Karpas-422 (cell line): ENCODE data around the gene SLC17A5. TPM values are rescaled to one million over a fixed set of nuclear protein-coding genes. Genes with fewer than 3 reads are reported as not detected.
"Not testable (repeated sequence)": the region's sequence is repeated elsewhere in the genome, so short reads cannot be mapped to it uniquely, and the experiment has no call there.

Source experiments
- DNase-seq: peaks from one replicate; pipeline ENCODE4 v3.0.0-alpha.2; 2015
- H2AFZ ChIP-seq: fragments of 200-600 bp; sonication (generic); 2 replicates; pipeline ENCODE4 v1.6.1; 2014; ENCODE audit warnings: antibody characterized with exemption, low read length, mixed read lengths
- H3K27ac ChIP-seq: fragments of 200-600 bp; sonication (generic); 2 replicates; pipeline ENCODE4 v1.5.1; 2014; ENCODE audit warnings: mild to moderate bottlenecking, low read length, moderate library complexity
- H3K27me3 ChIP-seq: fragments of 200-600 bp; sonication (generic); 2 replicates; pipeline ENCODE4 v1.6.1; 2014; ENCODE audit warnings: low read length, mixed read lengths
- H3K36me3 ChIP-seq: fragments of 200-600 bp; sonication (generic); 2 replicates; pipeline ENCODE4 v1.6.1; 2014; ENCODE audit warnings: low read length, mixed read lengths; ENCODE audit not compliant: insufficient read depth
- H3K4me1 ChIP-seq: fragments of 200-600 bp; sonication (generic); 2 replicates; pipeline ENCODE4 v1.6.1; 2014; ENCODE audit warnings: mild to moderate bottlenecking, low read length, mixed read lengths
- H3K4me2 ChIP-seq: fragments of 200-600 bp; sonication (generic); 2 replicates; pipeline ENCODE4 v1.6.1; 2014; ENCODE audit warnings: low read length, low read depth, mild to moderate bottlenecking; ENCODE audit not compliant: poor library complexity, severe bottlenecking
- H3K4me3 ChIP-seq: fragments of 200-600 bp; sonication (generic); 2 replicates; pipeline ENCODE4 v1.5.1; 2014; ENCODE audit warnings: mild to moderate bottlenecking, antibody characterized with exemption, low read length, mixed read lengths
- H3K79me2 ChIP-seq: fragments of 200-600 bp; sonication (generic); 2 replicates; pipeline ENCODE4 v1.6.1; 2014; ENCODE audit warnings: mild to moderate bottlenecking, low read length, mixed read lengths
- H3K9ac ChIP-seq: fragments of 200-600 bp; sonication (generic); 2 replicates; pipeline ENCODE4 v1.6.0; 2014; ENCODE audit warnings: low read length
- H3K9me2 ChIP-seq: fragments of 200-600 bp; sonication (generic), shearing (Covaris generic); replicated peaks from 2 replicates; pipeline ENCODE4 v1.6.0; 2014; ENCODE audit warnings: mild to moderate bottlenecking, low read length, moderate library complexity; ENCODE audit not compliant: insufficient read depth
- H3K9me3 ChIP-seq: fragments of 300-700, 200-600 bp; sonication (generic); 2 replicates; pipeline ENCODE4 v1.6.1; 2014; ENCODE audit warnings: low read length, mixed read lengths
- H4K20me1 ChIP-seq: fragments of 200-600 bp; sonication (generic); 2 replicates; pipeline ENCODE4 v1.6.1; 2014; ENCODE audit warnings: mild to moderate bottlenecking, antibody characterized with exemption, low read length, low read depth; ENCODE audit not compliant: insufficient read depth
- total RNA-seq: library from RNA; depleted of rRNA; stranded (reverse); fragments of >200 nt; shearing (Covaris generic); gene quantifications from 2 replicates; pipeline ENCODE4 v1.2.3, GENCODE V29; 2014; ENCODE audit warnings: low replicate concordance

SLC17A5 gene
- total RNA-seq, 1 experiment from 2014 or later = 10.1 TPM

GRCh38 chr6:73564578-73565345 is 89.0 kb downstream of the SLC17A5 start:
- no peak overlapping the region for H2AFZ ChIP-seq
- no peaks in the 10 kb centered on the region for H3K27me3 ChIP-seq
- peak; percentile 45 for DNase-seq
- no peaks in the 10 kb centered on the region for H4K20me1 ChIP-seq
- H3K4me2 ChIP-seq = no peak overlapping the region
- H3K27ac ChIP-seq = no peak overlapping the region
- peaks cover 2% of the 10 kb centered on the region for H3K4me1 ChIP-seq
- H3K9me2 ChIP-seq = no peaks in the 10 kb centered on the region
- no peak overlapping the region for H3K4me3 ChIP-seq
- H3K9ac ChIP-seq = no peak overlapping the region
- no peaks in the 10 kb centered on the region for H3K79me2 ChIP-seq
- no peaks in the 10 kb centered on the region for H3K9me3 ChIP-seq
- H3K36me3 ChIP-seq = no peaks in the 10 kb centered on the region

DNA sequence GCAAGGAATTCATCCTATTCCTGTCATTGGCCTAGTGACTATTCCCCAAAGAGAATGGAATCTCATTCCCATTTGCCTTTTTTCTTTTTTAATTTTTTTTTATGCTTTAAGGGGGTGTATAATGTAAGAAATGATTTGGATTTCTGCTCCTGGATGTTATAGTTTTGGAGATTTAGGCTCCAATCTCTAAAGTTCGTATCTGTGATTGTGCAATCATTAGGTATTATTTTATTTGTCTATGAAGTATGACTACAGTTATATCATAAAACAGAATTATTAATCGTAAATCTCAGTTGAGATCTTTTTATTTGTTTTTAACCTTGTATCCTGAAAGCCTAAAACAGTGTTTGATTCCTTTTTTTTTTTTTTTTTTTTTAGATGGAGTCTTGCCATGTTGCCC is 91.2 kb downstream of the SLC17A5 start:
- no peaks in the 10 kb centered on the region for H3K79me2 ChIP-seq
- H4K20me1 ChIP-seq = no peaks in the 10 kb centered on the region
- H3K9me2 ChIP-seq = no peaks in the 10 kb centered on the region
- no peak for DNase-seq
- peaks cover 2% of the 10 kb centered on the region for H3K4me1 ChIP-seq
- H3K4me3 ChIP-seq = no peak overlapping the region
- no peaks in the 10 kb centered on the region for H3K27me3 ChIP-seq
- H3K36me3 ChIP-seq = no peaks in the 10 kb centered on the region
- H3K9me3 ChIP-seq = no peaks in the 10 kb centered on the region
- no peak overlapping the region for H2AFZ ChIP-seq
- H3K4me2 ChIP-seq = no peak overlapping the region
- no peak overlapping the region for H3K9ac ChIP-seq
- H3K27ac ChIP-seq = no peak overlapping the region

DNA sequence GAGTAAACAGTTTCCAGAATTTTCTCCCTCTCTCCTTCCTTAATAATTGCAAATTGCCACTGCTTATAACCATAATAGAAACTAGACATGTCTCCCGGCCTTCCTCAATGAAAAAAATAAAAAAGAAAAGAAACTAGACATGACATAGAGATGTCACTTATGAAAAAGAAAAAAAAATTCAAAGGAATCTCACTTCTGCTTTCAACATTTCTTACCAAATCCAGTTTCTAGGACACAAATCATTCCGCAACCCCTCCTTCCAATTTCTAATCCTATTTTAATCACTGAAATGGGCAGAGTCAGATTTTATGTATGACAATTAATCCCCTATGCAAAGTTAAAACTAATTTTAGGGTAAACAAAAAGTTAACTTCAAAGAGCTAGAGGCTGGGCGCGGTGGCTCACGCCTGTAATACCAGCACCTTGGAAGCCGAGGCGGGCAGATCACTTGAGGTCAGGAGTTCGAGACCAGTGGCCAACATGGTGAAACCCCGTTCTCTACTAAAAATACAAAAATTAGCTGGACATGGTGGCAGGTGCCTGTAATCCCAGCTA is 92.9 kb downstream of the SLC17A5 start:
- H3K4me2 ChIP-seq = no peak overlapping the region
- no peaks in the 10 kb centered on the region for H3K36me3 ChIP-seq
- H3K9me2 ChIP-seq = no peaks in the 10 kb centered on the region
- H3K4me3 ChIP-seq = no peak overlapping the region
- no peak for DNase-seq
- no peaks in the 10 kb centered on the region for H3K27me3 ChIP-seq
- H3K27ac ChIP-seq = no peak overlapping the region
- H3K9ac ChIP-seq = no peak overlapping the region
- H3K79me2 ChIP-seq = no peaks in the 10 kb centered on the region
- H3K9me3 ChIP-seq = no peaks in the 10 kb centered on the region
- peaks cover 2% of the 10 kb centered on the region for H3K4me1 ChIP-seq
- H4K20me1 ChIP-seq = no peaks in the 10 kb centered on the region
- no peak overlapping the region for H2AFZ ChIP-seq

DNA sequence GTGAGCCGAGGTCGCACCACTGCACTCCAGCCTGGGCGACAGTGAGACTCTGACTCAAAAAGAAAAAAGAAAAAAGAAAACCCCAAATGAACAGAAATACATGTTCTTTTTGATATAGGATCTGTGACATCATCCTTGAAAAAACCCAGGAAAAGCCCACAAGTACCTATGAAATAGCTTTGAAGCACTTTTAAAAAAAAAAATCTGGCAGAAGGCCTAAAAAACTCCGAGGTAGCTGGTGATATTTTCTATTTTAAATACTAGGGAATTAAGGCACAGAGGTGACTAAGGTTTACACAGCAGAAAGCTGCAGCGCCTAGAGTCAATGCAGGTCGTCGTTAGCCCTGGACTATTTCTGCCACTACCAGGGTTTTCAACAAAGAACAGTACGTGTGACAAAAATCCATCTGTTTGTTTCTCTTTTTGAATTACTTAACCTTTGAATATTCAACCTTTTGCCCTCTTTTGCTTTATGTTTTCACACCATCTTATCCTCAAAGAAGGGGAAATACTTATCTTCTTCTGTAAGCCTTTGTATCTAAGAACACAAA is 93.5 kb downstream of the SLC17A5 start:
- Histone ChIP-seq H3K4me1 (peaks cover 2% of the 10 kb centered on the region), H3K27ac (no peak overlapping the region), H3K4me2 (no peak overlapping the region), H3K79me2 (no peaks in the 10 kb centered on the region), H2AFZ (no peak overlapping the region), H3K36me3 (no peaks in the 10 kb centered on the region), H4K20me1 (no peaks in the 10 kb centered on the region), H3K9ac (no peak overlapping the region), H3K4me3 (no peak overlapping the region), H3K9me2 (no peaks in the 10 kb centered on the region), H3K27me3 (no peaks in the 10 kb centered on the region), H3K9me3 (no peaks in the 10 kb centered on the region)
- no peak for DNase-seq

DNA sequence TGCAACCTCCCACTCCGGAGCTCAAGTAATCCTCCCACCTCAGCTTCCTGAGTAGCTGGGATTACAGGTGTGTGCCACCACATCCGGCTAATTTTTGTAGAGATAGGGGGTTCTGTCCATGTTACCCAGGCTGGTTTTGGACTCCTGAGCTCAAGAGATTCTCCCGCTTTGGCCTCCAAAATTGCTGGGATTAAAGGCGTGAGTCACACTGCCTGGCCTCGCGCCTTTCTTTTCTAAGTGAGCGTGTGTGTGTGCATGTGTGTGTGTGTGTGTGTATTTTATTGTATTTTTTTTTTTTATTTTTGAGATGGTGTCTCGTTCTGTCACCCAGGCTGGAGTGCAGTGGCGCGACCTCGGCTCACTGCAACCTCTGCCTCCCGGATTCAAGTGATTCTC is 94.4 kb downstream of the SLC17A5 start:
- not testable (repeated sequence) for H3K79me2 ChIP-seq, H3K4me1 ChIP-seq, H4K20me1 ChIP-seq, DNase-seq, H3K27me3 ChIP-seq, H3K27ac ChIP-seq, H2AFZ ChIP-seq, H3K36me3 ChIP-seq, H3K9me3 ChIP-seq, H3K4me3 ChIP-seq, H3K4me2 ChIP-seq, H3K9me2 ChIP-seq, H3K9ac ChIP-seq

DNA sequence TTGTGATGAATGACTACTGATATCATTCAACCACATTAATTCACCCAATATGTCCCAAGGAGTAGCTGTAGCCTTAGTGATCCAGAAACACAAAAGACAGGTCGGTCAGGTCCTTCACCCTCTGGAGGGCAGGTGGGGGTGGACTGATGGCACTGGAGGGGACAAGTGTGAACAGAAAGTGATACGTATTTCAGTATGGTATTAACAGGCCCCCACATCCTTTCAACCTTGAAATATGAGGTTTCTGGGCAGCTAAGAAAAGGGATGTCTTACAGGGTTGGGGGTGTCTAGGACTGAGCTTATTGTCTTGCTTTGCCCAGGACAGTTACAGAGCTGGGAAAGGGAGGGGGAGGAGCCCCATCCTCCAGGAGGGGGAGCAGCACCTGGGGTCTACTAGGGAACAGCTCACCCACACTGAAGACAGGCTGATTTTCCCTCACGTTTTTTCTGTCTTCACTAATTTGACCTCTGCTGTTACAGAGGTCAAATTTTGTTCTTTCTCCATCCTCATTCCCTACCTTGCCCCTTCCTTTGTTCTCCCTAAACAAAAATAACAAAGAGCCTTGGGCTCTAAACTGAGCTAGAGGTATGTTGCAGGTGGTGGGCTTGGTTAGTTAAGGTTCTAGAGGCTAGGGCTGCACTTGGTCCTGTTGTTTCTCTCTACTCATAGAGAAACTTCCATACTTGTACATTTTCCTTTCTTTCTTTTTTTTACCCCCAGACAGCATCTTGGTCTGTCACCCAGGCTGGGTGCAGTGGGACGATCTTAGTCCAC is 95.0 kb downstream of the SLC17A5 start:
- no peaks in the 10 kb centered on the region for H4K20me1 ChIP-seq
- H3K4me2 ChIP-seq = no peak overlapping the region
- H3K9me3 ChIP-seq = no peaks in the 10 kb centered on the region
- no peak overlapping the region for H3K4me3 ChIP-seq
- no peaks in the 10 kb centered on the region for H3K79me2 ChIP-seq
- no peaks in the 10 kb centered on the region for H3K9me2 ChIP-seq
- no peaks in the 10 kb centered on the region for H3K36me3 ChIP-seq
- no peak overlapping the region for H3K27ac ChIP-seq
- H3K9ac ChIP-seq = no peak overlapping the region
- no peak overlapping the region for H2AFZ ChIP-seq
- DNase-seq = no peak
- peaks cover 2% of the 10 kb centered on the region for H3K4me1 ChIP-seq
- H3K27me3 ChIP-seq = no peaks in the 10 kb centered on the region

DNA sequence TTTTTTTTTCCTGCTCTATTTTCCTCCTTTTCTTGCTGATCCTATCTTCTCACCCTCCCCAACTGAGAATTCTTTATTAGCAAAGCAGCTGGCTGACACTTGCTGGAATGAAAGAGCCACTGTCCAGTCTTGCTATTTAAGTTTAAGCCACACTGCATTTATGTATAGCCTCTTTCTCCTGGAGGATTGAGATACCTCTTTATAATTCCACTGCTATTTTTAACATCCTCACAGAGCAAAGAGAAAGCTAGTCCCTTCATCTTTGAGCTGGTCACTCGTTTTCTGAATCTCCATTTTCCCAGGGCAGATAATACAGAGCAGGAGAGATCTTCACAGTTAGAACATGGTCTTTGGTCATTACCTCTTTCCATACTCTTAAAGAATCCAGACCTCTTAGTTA is 97.0 kb downstream of the SLC17A5 start:
- Histone ChIP-seq H3K79me2 (no peaks in the 10 kb centered on the region), H3K9me3 (no peaks in the 10 kb centered on the region), H3K9me2 (no peaks in the 10 kb centered on the region), H3K4me3 (no peak overlapping the region), H3K36me3 (no peaks in the 10 kb centered on the region), H3K4me2 (no peak overlapping the region), H3K4me1 (peaks cover 2% of the 10 kb centered on the region), H4K20me1 (no peaks in the 10 kb centered on the region), H3K27me3 (no peaks in the 10 kb centered on the region), H3K27ac (no peak overlapping the region), H3K9ac (no peak overlapping the region), H2AFZ (no peak overlapping the region)
- DNase-seq = no peak

GRCh38 chr6:73555380-73555949 is 98.3 kb downstream of the SLC17A5 start:
- not testable (repeated sequence) for H3K27ac ChIP-seq, H3K4me3 ChIP-seq, H3K9me2 ChIP-seq, DNase-seq, H3K27me3 ChIP-seq, H3K9ac ChIP-seq, H4K20me1 ChIP-seq, H3K4me1 ChIP-seq, H3K36me3 ChIP-seq, H3K79me2 ChIP-seq, H3K4me2 ChIP-seq, H3K9me3 ChIP-seq, H2AFZ ChIP-seq
